EH (cell line): ENCODE measurements around the gene ATAT1.
"Not testable (repeated sequence)": the region's sequence is repeated elsewhere in the genome, so short reads cannot be mapped to it uniquely, and the experiment has no call there.

ENCODE experiments used
- DNase-seq: peaks from one replicate; pipeline ENCODE4 v3.0.0-alpha.2; 2015; ENCODE audit warnings: low read depth

Gene ATAT1

GRCh38 chr6:30651143-30651542 is 24.5 kb downstream of the ATAT1 start:
- no peak for DNase-seq

GRCh38 chr6:30654798-30655742 is 28.4 kb downstream of the ATAT1 start:
- DNase-seq: no peak

GRCh38 chr6:30655743-30656094 is 29.0 kb downstream of the ATAT1 start:
- DNase-seq: peak; percentile 11

- no peak for DNase-seq
These were observed 29.8 kb downstream of the ATAT1 start for GRCh38 chr6:30656513-30656912.

- no peak for DNase-seq
These were observed 30.8 kb downstream of the ATAT1 start for GRCh38 chr6:30657454-30657853.

GRCh38 chr6:30657922-30658321 is 31.2 kb downstream of the ATAT1 start:
- not testable (repeated sequence) for DNase-seq

GRCh38 chr6:30664994-30665767 is 38.5 kb downstream of the ATAT1 start:
- DNase-seq: no peak

- not testable (repeated sequence) for DNase-seq
These were observed 39.6 kb downstream of the ATAT1 start for GRCh38 chr6:30666300-30666699.

GRCh38 chr6:30670760-30671527 is 44.3 kb downstream of the ATAT1 start:
- no peak for DNase-seq

- peak; percentile 97 for DNase-seq
These were observed 46.0 kb downstream of the ATAT1 start, which contains the start of gene DHX16 for GRCh38 chr6:30672445-30673253. Gene DHX16, minus strand, starts transcription at chr6:30673006. Its CDS starts 165 bp downstream, at chr6:30672841.

- no peak for DNase-seq
These were observed 50.1 kb downstream of the ATAT1 start for GRCh38 chr6:30676660-30677285.

GRCh38 chr6:30678964-30679726 is 52.5 kb downstream of the ATAT1 start:
- peak; percentile 78 for DNase-seq

- no peak for DNase-seq
These were observed 53.3 kb downstream of the ATAT1 start for GRCh38 chr6:30679765-30680535.

GRCh38 chr6:30681766-30682142 is 55.1 kb downstream of the ATAT1 start:
- no peak for DNase-seq

GRCh38 chr6:30682143-30683117 is 55.8 kb downstream of the ATAT1 start:
- peak; percentile 95 for DNase-seq

GRCh38 chr6:30683183-30683979 is 56.7 kb downstream of the ATAT1 start:
- no peak for DNase-seq

- no peak for DNase-seq
These were observed 57.3 kb downstream of the ATAT1 start for GRCh38 chr6:30683980-30684338.
